Activated CD8-positive, alpha-beta T cell treated with anti-CD3 and anti-CD28 coated beads, Interleukin-2, amount 10 ng/mL, durations not matched to agents 7 days and 5 days (primary cell): ENCODE measurements around the gene RRP8. TPM values are rescaled to one million over a fixed set of nuclear protein-coding genes. Genes with fewer than 3 reads are reported as not detected.

Experiments
- ATAC-seq: fragments of 150-1000 bp; cut with Tn5 transposase; one replicate; pipeline ENCODE4 v1.10.0; 2021; ENCODE audit warnings: moderate library complexity
- CTCF ChIA-PET: fragments of 350-600 bp; sonication (Branson Sonifier 250); formaldehyde crosslinking; loops from one replicate; lab custom pipeline; 2021; ENCODE audit warnings: antibody characterized with exemption; lab: Charles Lee
- POLR2A ChIA-PET: fragments of 350-600 bp; sonication (Branson Sonifier 250); formaldehyde crosslinking; loops from one replicate; lab custom pipeline; 2021; ENCODE audit warnings: antibody characterized with exemption; lab: Charles Lee
- DNase-seq: peaks from one replicate; pipeline ENCODE4 v3.0.0-alpha.2; 2020
- H3K27ac Mint-ChIP-seq: one replicate; pipeline ENCODE4 v1.8.0; 2021; ENCODE audit warnings: mild to moderate bottlenecking, mixed read lengths
- H3K27me3 Mint-ChIP-seq: one replicate; pipeline ENCODE4 v1.8.0; 2021; ENCODE audit warnings: low read depth, mixed read lengths
- H3K36me3 Mint-ChIP-seq: one replicate; pipeline ENCODE4 v1.8.0; 2021; ENCODE audit warnings: low read depth, mixed read lengths
- H3K4me1 Mint-ChIP-seq: one replicate; pipeline ENCODE4 v1.8.0; 2021; ENCODE audit warnings: low read depth, mixed read lengths
- H3K4me3 Mint-ChIP-seq: one replicate; pipeline ENCODE4 v1.8.0; 2021; ENCODE audit warnings: mild to moderate bottlenecking, mixed read lengths
- H3K9me3 Mint-ChIP-seq: one replicate; pipeline ENCODE4 v1.8.0; 2022; ENCODE audit warnings: mixed read lengths; ENCODE audit not compliant: insufficient read depth
- total RNA-seq, 2 experiments: library from RNA; stranded (reverse); gene quantifications; one replicate each; pipeline ENCODE4 v1.2.3, GENCODE V29; 2021

RRP8 gene
- total RNA-seq, result 10 to 100 TPM; 28.6 to 29.8 TPM

DNA sequence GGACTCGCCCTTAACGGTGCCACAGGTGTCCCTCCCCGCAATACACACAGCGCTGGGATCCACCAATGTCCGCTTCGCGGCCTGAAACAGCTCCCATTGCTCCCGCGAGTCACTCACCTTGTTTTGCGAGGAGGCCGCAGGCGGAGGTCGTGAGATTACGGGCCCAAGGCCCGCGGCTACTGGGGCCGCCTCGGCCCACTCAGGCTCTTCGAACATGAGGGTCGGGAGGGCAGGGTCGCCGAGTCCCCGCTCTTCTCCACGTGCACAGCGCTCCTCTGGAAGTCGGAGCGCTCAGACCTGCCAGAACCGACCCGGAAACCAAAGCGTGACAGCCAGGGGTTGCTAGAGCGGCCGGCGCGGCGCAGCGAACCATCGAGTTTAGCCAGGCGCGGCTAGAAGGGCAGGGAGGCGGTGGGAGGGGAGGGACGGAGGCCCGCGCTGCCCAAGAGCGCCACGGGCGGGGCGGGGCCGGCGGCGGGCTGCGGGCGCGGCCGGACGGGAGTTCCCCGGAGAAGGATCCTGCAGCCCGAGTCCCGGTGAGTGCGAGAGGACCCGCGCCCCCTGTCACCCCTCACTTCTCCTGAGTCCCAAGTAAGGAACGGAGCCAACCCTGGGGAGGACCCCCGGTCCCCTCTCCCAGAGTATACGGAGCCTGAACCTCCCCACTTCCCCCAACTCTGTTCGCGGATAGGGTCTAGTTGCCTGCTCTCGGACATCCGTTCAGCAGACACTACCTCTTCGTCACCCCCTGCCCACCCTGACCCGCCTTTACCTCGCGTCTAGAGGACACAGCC is at the start of gene RRP8, which contains the start of gene ILK:
Gene RRP8 (minus strand): TSS at position 330 of the 794 bp plus-strand sequence. CDS start 114 bp downstream, at position 216.
Gene ILK (plus strand): TSS at position 488 of the 794 bp plus-strand sequence. CDS start 498 bp downstream, outside the sequence.
- Mint-ChIP-seq H3K27ac (no peak within 1 kb of the TSS), H3K4me3 (no peak within 1 kb of the TSS), H3K27me3 (no peaks in the 10 kb centered on the region), H3K36me3 (peaks cover 44% of the 10 kb centered on the region), H3K9me3 (no peaks in the 10 kb centered on the region), H3K4me1 (peaks cover 35% of the 10 kb centered on the region)
- ChIA-PET POLR2A (interaction anchor here (0.7 to 3.3 kb wide), 7 partner anchors 9 to 143 kb away, joined by 3 to 21 read pairs (median 4); partner anchors contain the start of genes ARFIP2, TAF10, TIMM10B and TPP1), CTCF (interaction anchor here (0.6 to 4.1 kb wide), 25 partner anchors 8 to 225 kb away, joined by 3 to 67 read pairs (median 5); partner anchors contain the start of genes ARFIP2, MRPL17, TAF10 and TIMM10B)
- peak; percentile 82 for ATAC-seq
- DNase-seq, result peak; percentile 92

DNA sequence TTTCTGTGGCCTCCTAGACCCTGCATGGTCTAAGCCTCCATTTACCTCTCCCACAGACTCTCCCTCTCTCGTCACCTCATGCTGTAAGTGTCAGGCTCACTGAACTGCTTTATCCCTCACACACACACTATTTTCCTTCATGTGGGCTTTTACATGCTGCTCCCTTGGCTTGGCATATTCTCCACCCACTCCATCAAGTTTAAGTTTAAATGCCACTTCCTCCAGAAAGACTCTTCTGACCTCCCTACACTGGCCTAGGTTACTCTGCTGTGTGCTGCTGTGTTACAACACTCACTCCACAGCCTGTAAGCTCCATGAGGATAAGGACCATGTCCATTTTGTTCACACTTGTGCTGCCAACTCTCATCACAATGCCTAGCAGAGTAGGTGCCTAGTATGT is 49.7 kb upstream of the RRP8 start:
- ChIA-PET CTCF (interaction anchor here (1.0 to 2.1 kb wide), 3 partner anchors 15 to 41 kb away, joined by 3 to 8 read pairs (median 7); partner anchors contain the start of genes MRPL17 and TAF10), POLR2A (no interaction called here)
- Mint-ChIP-seq H3K4me1 (peaks cover 4% of the 10 kb centered on the region), H3K36me3 (no peaks in the 10 kb centered on the region), H3K9me3 (no peaks in the 10 kb centered on the region), H3K27ac (no peak overlapping the region), H3K27me3 (peaks cover 13% of the 10 kb centered on the region), H3K4me3 (no peak overlapping the region)
- DNase-seq (no peak), ATAC-seq (no peak)

DNA sequence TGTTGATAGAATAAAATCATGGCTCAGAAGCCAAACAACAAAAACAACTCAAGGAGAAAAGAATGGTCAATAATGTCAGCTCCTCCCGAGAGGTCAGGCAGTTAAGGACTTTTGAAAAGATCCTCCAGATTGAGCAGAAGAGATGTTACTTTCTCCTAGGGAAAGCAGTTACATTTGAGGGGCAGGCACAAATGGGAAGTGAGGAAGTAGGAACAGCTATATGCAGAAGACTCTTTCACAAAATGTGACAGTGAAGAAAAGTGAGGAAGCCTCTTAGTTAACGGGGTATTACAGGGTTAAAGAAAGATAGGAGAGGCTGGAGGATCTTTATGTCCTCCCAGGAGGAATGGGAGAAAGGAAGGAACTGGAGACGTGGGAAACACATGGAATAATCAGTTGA is 48.8 kb upstream of the RRP8 start:
- H3K9me3 Mint-ChIP-seq, result no peaks in the 10 kb centered on the region
- no peak overlapping the region for H3K27ac Mint-ChIP-seq
- H3K36me3 Mint-ChIP-seq, result no peaks in the 10 kb centered on the region
- DNase-seq (no peak), ATAC-seq (no peak)
- ChIA-PET CTCF (interaction anchor here (1.2 kb wide), 1 partner anchor 86 kb away, joined by 3 read pairs; no protein-coding TSS in a partner anchor), POLR2A (no interaction called here)
- no peak overlapping the region for H3K4me3 Mint-ChIP-seq
- H3K4me1 Mint-ChIP-seq, result peaks cover 4% of the 10 kb centered on the region
- peaks cover 13% of the 10 kb centered on the region for H3K27me3 Mint-ChIP-seq

DNA sequence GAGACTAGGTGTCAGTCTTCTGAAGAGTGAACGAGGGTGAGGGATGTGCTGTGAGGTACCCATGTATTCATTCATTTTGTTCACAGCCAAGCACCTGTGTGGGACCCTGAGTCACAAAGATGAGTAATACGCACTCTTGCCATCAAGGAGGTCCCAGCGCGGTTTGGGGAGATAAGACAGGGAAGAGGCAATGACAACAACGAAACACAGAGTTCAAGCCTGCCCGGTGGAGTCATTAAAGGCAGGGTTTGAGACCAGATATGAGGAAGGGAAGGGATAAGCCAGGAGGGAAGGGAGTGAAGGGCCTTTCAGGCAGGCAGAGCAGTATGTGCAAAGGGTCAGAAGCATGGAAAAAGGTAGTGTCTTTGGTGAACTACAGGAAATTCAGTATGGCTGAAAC is 47.6 kb upstream of the RRP8 start:
- ChIA-PET CTCF (interaction anchor here (1.5 to 4.8 kb wide), 2 partner anchors 32 to 39 kb away, joined by 4 to 22 read pairs; partner anchors contain the start of genes TAF10 and TPP1), POLR2A (no interaction called here)
- no peaks in the 10 kb centered on the region for H3K36me3 Mint-ChIP-seq
- peaks cover under 1% of the 10 kb centered on the region for H3K4me1 Mint-ChIP-seq
- H3K27me3 Mint-ChIP-seq, result peaks cover 2% of the 10 kb centered on the region
- ATAC-seq, result no peak
- no peak overlapping the region for H3K4me3 Mint-ChIP-seq
- H3K27ac Mint-ChIP-seq, result no peak overlapping the region
- DNase-seq, result no peak
- no peaks in the 10 kb centered on the region for H3K9me3 Mint-ChIP-seq

GRCh38 chr11:6650104-6650503 is 46.7 kb upstream of the RRP8 start:
- Mint-ChIP-seq H3K4me1 (no peaks in the 10 kb centered on the region), H3K27me3 (no peaks in the 10 kb centered on the region), H3K4me3 (no peak overlapping the region), H3K9me3 (no peaks in the 10 kb centered on the region), H3K36me3 (no peaks in the 10 kb centered on the region), H3K27ac (no peak overlapping the region)
- ChIA-PET CTCF (interaction anchor here (0.6 to 4.8 kb wide), 8 partner anchors 15 to 486 kb away, joined by 3 to 22 read pairs (median 7); partner anchors contain the start of genes MRPL17, TAF10 and TPP1), POLR2A (interaction anchor here (0.6 kb wide), 1 partner anchor 36 kb away, joined by 3 read pairs; no protein-coding TSS in a partner anchor)
- DNase-seq (no peak), ATAC-seq (no peak)

DNA sequence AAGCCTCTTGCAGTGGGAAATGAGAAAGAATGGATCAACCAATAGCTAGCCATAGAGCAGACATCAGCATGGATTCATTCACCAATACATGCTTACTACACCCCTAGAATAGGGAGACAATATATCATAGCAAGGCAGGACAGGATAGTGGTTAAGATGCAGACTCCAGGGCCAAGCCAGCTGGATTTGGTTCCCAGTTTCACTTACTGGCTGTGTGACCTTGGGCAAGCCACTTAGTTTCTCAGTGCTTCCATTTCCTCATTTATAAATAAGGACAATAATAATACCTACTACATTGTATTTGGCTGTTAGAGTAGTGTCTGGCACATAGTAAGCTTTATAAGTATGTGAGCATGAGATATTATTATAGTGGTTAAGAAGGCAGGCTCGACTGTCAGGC is 45.1 kb upstream of the RRP8 start:
- POLR2A ChIA-PET, result no interaction called here
- Mint-ChIP-seq H3K36me3 (no peaks in the 10 kb centered on the region), H3K4me1 (no peaks in the 10 kb centered on the region), H3K27ac (no peak overlapping the region), H3K27me3 (no peaks in the 10 kb centered on the region), H3K4me3 (no peak overlapping the region), H3K9me3 (no peaks in the 10 kb centered on the region)
- ATAC-seq (no peak), DNase-seq (no peak)
- CTCF ChIA-PET, result interaction anchor here (1.3 to 4.8 kb wide), 6 partner anchors 10 to 269 kb away, joined by 3 to 22 read pairs (median 12); partner anchors contain the start of genes MRPL17 and TPP1

- DNase-seq (no peak), ATAC-seq (no peak)
- Mint-ChIP-seq H3K27me3 (no peaks in the 10 kb centered on the region), H3K27ac (no peak overlapping the region), H3K36me3 (no peaks in the 10 kb centered on the region), H3K9me3 (no peaks in the 10 kb centered on the region), H3K4me1 (no peaks in the 10 kb centered on the region), H3K4me3 (no peak overlapping the region)
- ChIA-PET CTCF (interaction anchor here (0.7 to 4.8 kb wide), 5 partner anchors 11 to 35 kb away, joined by 3 to 22 read pairs (median 11); partner anchors contain the start of genes MRPL17 and TPP1), POLR2A (interaction anchor here (1.3 kb wide), 1 partner anchor 29 kb away, joined by 10 read pairs; the partner anchor contains the start of gene TPP1)
Observed at GRCh38 chr11:6647836-6648235, 44.4 kb upstream of the RRP8 start.

- ATAC-seq (peak; percentile 75), DNase-seq (peak; percentile 42)
- H3K9me3 Mint-ChIP-seq, result no peaks in the 10 kb centered on the region
- H3K27me3 Mint-ChIP-seq, result no peaks in the 10 kb centered on the region
- H3K4me3 Mint-ChIP-seq, result no peak overlapping the region
- POLR2A ChIA-PET, result interaction anchor here (0.7 to 1.5 kb wide), 4 partner anchors 18 to 690 kb away, joined by 3 to 10 read pairs (median 3); partner anchors contain the start of gene TPP1
- CTCF ChIA-PET, result interaction anchor here (0.7 to 4.8 kb wide), 8 partner anchors 12 to 116 kb away, joined by 3 to 22 read pairs (median 4); partner anchors contain the start of genes MRPL17 and TPP1
- H3K4me1 Mint-ChIP-seq, result no peaks in the 10 kb centered on the region
- no peaks in the 10 kb centered on the region for H3K36me3 Mint-ChIP-seq
- H3K27ac Mint-ChIP-seq, result no peak overlapping the region
Observed at GRCh38 chr11:6646918-6647679, 43.7 kb upstream of the RRP8 start.

DNA sequence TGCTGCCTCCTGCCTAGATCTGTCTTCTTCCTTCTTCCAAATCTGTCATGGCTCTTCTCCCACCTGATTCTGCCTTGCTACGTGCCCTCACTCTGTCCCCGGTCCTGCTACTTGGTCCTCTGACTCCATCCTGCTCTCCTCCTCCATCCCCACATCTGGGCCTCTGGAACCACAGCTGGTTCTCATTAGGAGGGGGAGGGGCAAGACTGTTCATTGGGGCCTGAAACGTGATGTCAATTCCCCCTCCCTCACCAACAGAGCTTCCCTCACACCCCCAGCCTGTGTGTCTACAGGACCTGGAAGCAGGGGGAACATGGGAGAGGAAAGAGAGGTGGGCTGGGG is 43.1 kb upstream of the RRP8 start:
- ATAC-seq (no peak), DNase-seq (no peak)
- H3K36me3 Mint-ChIP-seq, result no peaks in the 10 kb centered on the region
- H3K4me1 Mint-ChIP-seq, result no peaks in the 10 kb centered on the region
- H3K4me3 Mint-ChIP-seq, result no peak overlapping the region
- no peaks in the 10 kb centered on the region for H3K9me3 Mint-ChIP-seq
- CTCF ChIA-PET, result interaction anchor here (1.0 to 4.8 kb wide), 6 partner anchors 12 to 116 kb away, joined by 3 to 22 read pairs (median 8); partner anchors contain the start of genes MRPL17 and TPP1
- H3K27me3 Mint-ChIP-seq, result no peaks in the 10 kb centered on the region
- POLR2A ChIA-PET, result interaction anchor here (0.7 to 1.5 kb wide), 4 partner anchors 18 to 690 kb away, joined by 3 to 10 read pairs (median 3); partner anchors contain the start of gene TPP1
- no peak overlapping the region for H3K27ac Mint-ChIP-seq

GRCh38 chr11:6646071-6646470 is 42.7 kb upstream of the RRP8 start:
- ATAC-seq, result no peak
- no peaks in the 10 kb centered on the region for H3K27me3 Mint-ChIP-seq
- no peak for DNase-seq
- H3K27ac Mint-ChIP-seq, result no peak overlapping the region
- ChIA-PET POLR2A (interaction anchor here (0.7 to 1.5 kb wide), 2 partner anchors 17 to 689 kb away, joined by 3 read pairs; no protein-coding TSS in a partner anchor), CTCF (interaction anchor here (1.0 to 4.8 kb wide), 5 partner anchors 13 to 115 kb away, joined by 3 to 22 read pairs (median 11); partner anchors contain the start of genes MRPL17 and TPP1)
- no peaks in the 10 kb centered on the region for H3K9me3 Mint-ChIP-seq
- no peaks in the 10 kb centered on the region for H3K4me1 Mint-ChIP-seq
- H3K4me3 Mint-ChIP-seq, result no peak overlapping the region
- H3K36me3 Mint-ChIP-seq, result no peaks in the 10 kb centered on the region

DNA sequence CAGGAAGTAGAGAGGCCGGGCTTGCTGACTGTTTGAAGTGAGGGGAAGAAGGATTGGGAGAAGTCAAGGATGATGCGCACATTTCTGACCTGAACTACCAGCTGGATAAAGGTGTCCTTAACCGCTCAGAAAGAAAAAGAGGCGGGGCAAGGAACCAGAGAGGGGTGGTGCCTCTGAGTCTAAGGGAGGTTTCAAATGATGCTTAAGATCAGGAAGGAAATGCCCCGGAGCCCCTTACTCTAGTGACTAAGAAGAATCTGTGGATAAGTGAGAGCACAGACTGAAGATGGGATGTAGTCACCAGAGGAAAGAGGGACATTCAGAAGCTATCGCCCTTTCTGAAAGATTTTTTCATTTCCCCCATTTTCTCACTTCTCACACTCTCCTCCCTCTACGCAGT is 39.5 kb upstream of the RRP8 start:
- H3K4me1 Mint-ChIP-seq, result peaks cover 6% of the 10 kb centered on the region
- H3K27ac Mint-ChIP-seq, result no peak overlapping the region
- no peaks in the 10 kb centered on the region for H3K9me3 Mint-ChIP-seq
- no peaks in the 10 kb centered on the region for H3K27me3 Mint-ChIP-seq
- no peak for ATAC-seq
- no peak for DNase-seq
- H3K36me3 Mint-ChIP-seq, result no peaks in the 10 kb centered on the region
- ChIA-PET POLR2A (no interaction called here), CTCF (interaction anchor here (1.7 kb wide), 1 partner anchor 41 kb away, joined by 7 read pairs; the partner anchor contains the start of gene MRPL17)
- H3K4me3 Mint-ChIP-seq, result no peak overlapping the region
